PFSK-1 (cell line): ENCODE measurements around the gene EPS15.

Experiments used
- FOXP2 ChIP-seq: optimal IDR thresholded peaks from 2 replicates; pipeline ENCODE3; 2011; ENCODE audit warnings: borderline replicate concordance, control low read depth, inconsistent platforms; ENCODE audit not compliant: insufficient read depth; ENCODE audit errors: extremely low read length, extremely low read depth
- POLR2AphosphoS5 ChIP-seq: IDR thresholded peaks from 2 replicates; pipeline ENCODE4 v1.6.1; 2012; ENCODE audit warnings: low read depth, mild to moderate bottlenecking, control low read depth, low read length, moderate library complexity
- SIN3A ChIP-seq: IDR thresholded peaks from 2 replicates; pipeline ENCODE4 v1.6.1; 2012; ENCODE audit warnings: mild to moderate bottlenecking, low read length, moderate library complexity, borderline replicate concordance; ENCODE audit not compliant: insufficient read depth
- TAF1 ChIP-seq: IDR thresholded peaks from 2 replicates; pipeline ENCODE4 v1.6.1; 2012; ENCODE audit warnings: low read length, control low read depth, borderline replicate concordance; ENCODE audit not compliant: insufficient read depth
- TF ChIP-seq, protein P1 (sequence below), 2 experiments: IDR thresholded peaks; 2 replicates each; pipeline versions ENCODE4 v1.6.1 to v1.8.0; 2011 to 2012; ENCODE audit warnings: low read depth in 2 of 2, low read length in 2 of 2, control low read depth in 1 of 2, inconsistent platforms in 1 of 2, mild to moderate bottlenecking in 1 of 2, moderate library complexity in 1 of 2; ENCODE audit not compliant: insufficient read depth in 1 of 2

The EPS15 gene

DNA sequence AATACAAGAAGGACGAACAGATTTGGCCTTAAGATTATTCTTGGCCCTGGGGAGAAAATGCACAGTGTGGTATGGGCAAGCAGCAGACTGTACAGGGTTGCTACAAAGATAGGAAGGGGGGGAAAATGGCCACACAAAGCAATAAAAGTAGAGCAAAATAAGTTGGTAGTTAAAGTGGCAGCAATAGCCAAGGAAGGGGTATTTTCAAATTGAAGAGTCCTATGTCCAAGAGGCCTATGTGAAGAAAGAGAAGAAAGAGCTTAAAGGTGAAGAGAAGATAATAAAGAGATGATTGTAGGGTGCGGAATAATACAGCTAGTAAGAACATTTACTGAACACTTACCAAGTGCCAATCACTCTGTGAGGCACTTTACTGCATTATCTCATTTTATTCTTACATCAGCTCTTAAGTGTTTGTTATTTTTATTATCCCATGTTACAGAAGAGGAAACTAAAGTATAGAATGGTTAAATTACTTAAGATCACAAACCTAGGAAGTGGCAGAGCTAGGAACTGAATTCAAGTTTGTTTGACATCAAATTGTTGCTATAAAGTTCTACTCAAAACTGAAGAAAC is 100.6 kb downstream of the EPS15 start:
- no peak for TF ChIP-seq TAF1
- no peak for TF ChIP-seq POLR2AphosphoS5
- TF ChIP-seq FOXP2: no peak
- TF ChIP-seq, protein P1, sequence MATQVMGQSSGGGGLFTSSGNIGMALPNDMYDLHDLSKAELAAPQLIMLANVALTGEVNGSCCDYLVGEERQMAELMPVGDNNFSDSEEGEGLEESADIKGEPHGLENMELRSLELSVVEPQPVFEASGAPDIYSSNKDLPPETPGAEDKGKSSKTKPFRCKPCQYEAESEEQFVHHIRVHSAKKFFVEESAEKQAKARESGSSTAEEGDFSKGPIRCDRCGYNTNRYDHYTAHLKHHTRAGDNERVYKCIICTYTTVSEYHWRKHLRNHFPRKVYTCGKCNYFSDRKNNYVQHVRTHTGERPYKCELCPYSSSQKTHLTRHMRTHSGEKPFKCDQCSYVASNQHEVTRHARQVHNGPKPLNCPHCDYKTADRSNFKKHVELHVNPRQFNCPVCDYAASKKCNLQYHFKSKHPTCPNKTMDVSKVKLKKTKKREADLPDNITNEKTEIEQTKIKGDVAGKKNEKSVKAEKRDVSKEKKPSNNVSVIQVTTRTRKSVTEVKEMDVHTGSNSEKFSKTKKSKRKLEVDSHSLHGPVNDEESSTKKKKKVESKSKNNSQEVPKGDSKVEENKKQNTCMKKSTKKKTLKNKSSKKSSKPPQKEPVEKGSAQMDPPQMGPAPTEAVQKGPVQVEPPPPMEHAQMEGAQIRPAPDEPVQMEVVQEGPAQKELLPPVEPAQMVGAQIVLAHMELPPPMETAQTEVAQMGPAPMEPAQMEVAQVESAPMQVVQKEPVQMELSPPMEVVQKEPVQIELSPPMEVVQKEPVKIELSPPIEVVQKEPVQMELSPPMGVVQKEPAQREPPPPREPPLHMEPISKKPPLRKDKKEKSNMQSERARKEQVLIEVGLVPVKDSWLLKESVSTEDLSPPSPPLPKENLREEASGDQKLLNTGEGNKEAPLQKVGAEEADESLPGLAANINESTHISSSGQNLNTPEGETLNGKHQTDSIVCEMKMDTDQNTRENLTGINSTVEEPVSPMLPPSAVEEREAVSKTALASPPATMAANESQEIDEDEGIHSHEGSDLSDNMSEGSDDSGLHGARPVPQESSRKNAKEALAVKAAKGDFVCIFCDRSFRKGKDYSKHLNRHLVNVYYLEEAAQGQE (IDR thresholded peaks at IDR 0.05; ENCODE audit: insufficient read depth in 1 of 2, low read depth in 2 of 2, low read length in 2 of 2): no peak
- TF ChIP-seq SIN3A: no peak

DNA sequence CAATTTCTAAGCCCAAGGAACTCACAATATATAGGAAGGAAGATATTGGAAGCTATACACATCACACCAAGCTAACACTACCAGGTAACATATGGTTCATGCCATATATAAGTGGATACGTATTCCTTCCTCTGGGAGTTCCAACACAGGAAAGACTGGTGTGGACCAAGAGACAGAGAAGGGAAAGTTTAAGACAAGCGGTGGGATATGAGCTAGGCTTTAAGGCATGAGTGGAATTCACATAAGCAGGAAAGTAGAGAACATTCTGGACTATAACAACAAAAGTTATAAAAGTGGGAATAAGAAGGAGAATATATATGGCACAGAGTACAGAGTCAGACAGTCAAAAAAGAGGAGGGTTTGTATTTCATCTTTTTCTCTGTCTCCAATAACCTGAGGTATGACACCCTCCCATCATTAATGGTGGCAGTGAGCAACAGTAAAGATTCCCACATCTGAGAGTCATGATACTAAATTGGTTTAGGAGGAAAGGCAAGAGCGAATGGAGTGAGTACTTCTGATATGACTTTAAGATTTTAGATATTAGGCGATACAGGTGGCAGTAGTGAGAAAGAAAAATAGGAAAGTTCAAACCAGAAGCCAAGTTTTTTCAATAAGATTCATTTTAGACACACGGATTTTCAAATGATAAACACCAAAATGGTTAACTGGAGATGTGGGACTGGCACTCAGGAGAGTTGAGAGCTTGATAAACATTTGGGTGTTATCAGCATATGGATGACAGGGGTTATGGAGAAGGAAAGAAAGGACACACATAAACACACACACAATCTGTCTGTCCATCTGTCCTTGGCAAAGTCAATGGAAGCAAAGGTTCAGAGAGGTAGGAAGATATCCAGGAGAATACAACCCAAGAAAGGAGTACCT is 101.3 kb downstream of the EPS15 start:
- TF ChIP-seq TAF1: no peak
- TF ChIP-seq POLR2AphosphoS5: no peak
- TF ChIP-seq, protein P1 (IDR thresholded peaks at IDR 0.05; ENCODE audit: insufficient read depth in 1 of 2, low read depth in 2 of 2, low read length in 2 of 2): no peak
- TF ChIP-seq SIN3A: no peak

DNA sequence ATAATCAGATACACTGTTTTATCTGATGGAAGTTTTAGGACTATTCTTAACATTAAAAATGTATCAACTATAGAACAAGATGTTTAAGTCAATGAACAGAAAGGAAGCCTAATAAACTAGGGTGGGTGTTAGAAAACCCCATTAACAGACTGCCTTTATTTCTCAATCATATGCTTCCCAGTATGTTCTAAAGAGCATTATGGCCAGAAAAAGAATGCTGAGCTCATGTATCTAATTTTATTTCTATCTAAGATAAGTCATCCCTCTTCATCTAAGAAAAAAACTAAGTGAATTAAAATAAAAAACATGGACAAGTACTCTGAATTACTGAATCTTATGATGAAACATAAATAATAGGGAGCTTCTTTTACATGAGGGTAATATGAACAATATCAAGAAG is 102.2 kb downstream of the EPS15 start:
- TF ChIP-seq, protein P1 (IDR thresholded peaks at IDR 0.05; ENCODE audit: insufficient read depth in 1 of 2, low read depth in 2 of 2, low read length in 2 of 2): no peak
- TF ChIP-seq SIN3A: no peak
- no peak for TF ChIP-seq POLR2AphosphoS5

DNA sequence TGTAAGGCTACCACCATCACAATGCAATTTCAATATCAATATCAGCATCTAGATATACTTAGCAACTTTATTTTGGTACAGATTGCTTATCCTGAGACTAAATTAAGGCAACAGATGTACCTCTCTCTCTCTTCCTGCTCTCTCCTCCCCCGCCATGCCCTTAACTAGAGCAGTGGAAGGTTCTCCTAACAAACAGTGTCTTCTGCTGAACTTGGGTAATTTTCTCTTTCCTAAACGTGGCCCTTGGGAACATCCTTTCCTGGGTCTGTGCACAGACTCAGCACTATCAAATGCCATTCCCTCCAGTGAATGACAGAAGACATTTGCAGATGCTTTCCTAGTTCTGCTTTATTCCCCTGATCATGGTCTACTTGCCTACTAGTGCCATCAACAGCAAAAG is 103.1 kb downstream of the EPS15 start:
- TF ChIP-seq SIN3A: no peak
- no peak for TF ChIP-seq FOXP2
- TF ChIP-seq, protein P1 (IDR thresholded peaks at IDR 0.05; ENCODE audit: insufficient read depth in 1 of 2, low read depth in 2 of 2, low read length in 2 of 2): no peak
- TF ChIP-seq TAF1: no peak
- TF ChIP-seq POLR2AphosphoS5: no peak
